Left lung (tissue), 10 donors: ENCODE results near the gene C20orf144. TPM values are rescaled to one million over a fixed set of nuclear protein-coding genes. Genes with fewer than 3 reads are reported as not detected.

ENCODE experiments used
- ATAC-seq: fragments of 200-7000 bp; cut with Tn5 transposase; one replicate; pipeline ENCODE4 v1.9.1; 2020; ENCODE audit warnings: moderate library complexity
- DNase-seq, 4 donors: peaks; one replicate each; pipeline ENCODE4 v3.0.0-alpha.2; 2013 to 2020
- H3K27ac ChIP-seq, 2 donors: fragments of 200-600 bp; sonication (generic) in 1 of 2; one replicate each; pipeline versions ENCODE4 v1.5.0 to v1.8.0; 2020 to 2021
- H3K27me3 ChIP-seq, 2 donors: fragments of 200-600 bp; sonication (generic) in 1 of 2; one replicate each; pipeline versions ENCODE4 v1.5.0 to v1.8.0; 2020 to 2021
- H3K36me3 ChIP-seq, 2 donors: fragments of 200-600 bp; sonication (generic) in 1 of 2; one replicate each; pipeline versions ENCODE4 v1.5.0 to v1.8.0; 2020 to 2021
- H3K4me1 ChIP-seq, 2 donors: fragments of 200-600 bp; one replicate each; pipeline ENCODE4 v1.8.0; 2021
- H3K4me3 ChIP-seq, 2 donors: fragments of 200-600 bp; sonication (generic) in 1 of 2; one replicate each; pipeline versions ENCODE4 v1.5.0 to v1.8.0; 2020 to 2021; ENCODE audit warnings: mild to moderate bottlenecking in 1 of 2
- H3K9me3 ChIP-seq, 2 donors: fragments of 200-600 bp; sonication (generic) in 1 of 2; one replicate each; pipeline versions ENCODE4 v1.5.0 to v1.8.0; 2020 to 2021
- CTCF ChIP-seq, 2 donors: fragments of 200-600 bp; sonication (generic) in 1 of 2; IDR thresholded peaks; one replicate each; pipeline versions ENCODE4 v1.5.0 to v1.8.0; 2021; ENCODE audit warnings: antibody characterized with exemption in 2 of 2
- intact Hi-C, 2 donors: fragments of 100-400 bp; cut with DNase I; formaldehyde crosslinking; loops; one replicate each; pipeline versions ENCODE4 v1.11.2 to v1.14.2; 2022
- polyA plus RNA-seq, 6 donors: library from polyadenylated mRNA; unstranded; fragments of 120-200 nt; gene quantifications; one replicate each; pipeline ENCODE4 v1.2.1, GENCODE V29; 2013; ENCODE audit not compliant: insufficient read length in 6 of 6
- total RNA-seq, 2 donors: library from RNA; stranded (reverse); fragmentation: NEBNext Ultra II Directional; extraction: Animal tissue kit (Norgen Biotek cat#: 25700); gene quantifications; one replicate each; pipeline ENCODE4 v1.2.1, GENCODE V29; 2021
- donor health status: DM: no; HTN: yes; CAD: no.
- donor health status: DM: no; HTN: no; CAD: no.

C20orf144 gene
- total and polyA plus RNA-seq, 8 donors: 0.24 to 0.78 (median 0.34) TPM; not detected in 1

GRCh38 chr20:33688938-33689424 lies 26.9 kb downstream of the C20orf144 start:
- H3K36me3 ChIP-seq: no peaks in the 10 kb centered on the region
- intact Hi-C loops: no loop called here
- no peak for TF ChIP-seq CTCF (IDR thresholded peaks at IDR 0.05)
- no peak overlapping the region for H3K4me3 ChIP-seq
- DNase-seq: peak in 1 of 4 donors; percentile 52
- H3K27ac ChIP-seq: no peak overlapping the region
- no peaks in the 10 kb centered on the region for H3K27me3 ChIP-seq
- ATAC-seq: no peak
- H3K9me3 ChIP-seq: no peaks in the 10 kb centered on the region
- peaks cover 11 to 32% of the 10 kb centered on the region in 2 donors for H3K4me1 ChIP-seq

GRCh38 chr20:33689493-33689892 lies 27.4 kb downstream of the C20orf144 start:
- ATAC-seq (no peak), DNase-seq (no peak)
- H3K4me3 ChIP-seq: no peak overlapping the region
- H3K9me3 ChIP-seq: no peaks in the 10 kb centered on the region
- H3K27ac ChIP-seq: no peak overlapping the region
- no peaks in the 10 kb centered on the region for H3K27me3 ChIP-seq
- intact Hi-C loops: no loop called here
- TF ChIP-seq CTCF (IDR thresholded peaks at IDR 0.05): no peak
- H3K36me3 ChIP-seq: no peaks in the 10 kb centered on the region
- H3K4me1 ChIP-seq: peaks cover 13 to 27% of the 10 kb centered on the region in 2 donors

GRCh38 chr20:33689973-33690372 lies 27.8 kb downstream of the C20orf144 start:
- DNase-seq: no peak
- intact Hi-C loops: no loop called here
- no peaks in the 10 kb centered on the region for H3K9me3 ChIP-seq
- H3K4me3 ChIP-seq: no peak overlapping the region
- ATAC-seq: no peak
- no peak for TF ChIP-seq CTCF (IDR thresholded peaks at IDR 0.05)
- no peak overlapping the region for H3K27ac ChIP-seq
- H3K27me3 ChIP-seq: no peaks in the 10 kb centered on the region
- H3K4me1 ChIP-seq: peaks cover 8 to 22% of the 10 kb centered on the region in 2 donors
- no peaks in the 10 kb centered on the region for H3K36me3 ChIP-seq

GRCh38 chr20:33693289-33693688 lies 31.2 kb downstream of the C20orf144 start:
- H3K27ac ChIP-seq: no peak overlapping the region

More at GRCh38 chr20:33693289-33693688, 31.2 kb downstream of the C20orf144 start:
- Histone ChIP-seq H3K9me3 (no peaks in the 10 kb centered on the region), H3K4me3 (no peak overlapping the region), H3K36me3 (no peaks in the 10 kb centered on the region), H3K4me1 (peaks cover 0 to 2% of the 10 kb centered on the region in 2 donors), H3K27me3 (no peaks in the 10 kb centered on the region)
- TF ChIP-seq CTCF (IDR thresholded peaks at IDR 0.05): no peak
- ATAC-seq (no peak), DNase-seq (peak in 1 of 4 donors; percentile 25)
- intact Hi-C loops: no loop called here
